HG02571 (cell line): ENCODE measurements around the gene SNCB.

Experiments
- ATAC-seq: cut with Tn5 transposase; IDR thresholded peaks from one replicate; pipeline ENCODE4 v1.9.1; 2021; ENCODE audit warnings: mild to moderate bottlenecking, moderate library complexity; ENCODE audit not compliant: unreplicated experiment

SNCB gene

GRCh38 chr5:176625966-176626875 lies 4.1 kb downstream of the SNCB start:
- ATAC-seq = no peak

DNA sequence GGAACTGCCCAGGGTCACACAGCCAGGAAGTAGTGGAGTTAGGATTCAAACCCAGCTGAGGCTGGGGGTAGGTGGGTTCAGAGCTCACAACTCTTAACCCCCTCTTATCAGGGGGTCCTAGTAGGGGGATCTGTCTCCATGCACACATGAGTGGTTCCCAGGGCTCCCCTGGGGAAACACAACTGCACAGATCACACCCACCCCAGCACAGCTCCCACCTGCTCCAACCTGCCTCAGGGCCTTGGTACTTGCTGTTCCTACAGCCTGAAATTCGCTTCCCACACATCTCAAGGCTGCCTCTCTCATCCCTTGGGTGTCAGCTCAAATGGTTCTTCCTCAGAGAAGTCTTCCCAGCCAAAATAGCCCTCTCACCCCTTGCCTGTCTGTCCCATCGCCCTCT lies 4.8 kb downstream of the SNCB start:
- ATAC-seq = no peak

DNA sequence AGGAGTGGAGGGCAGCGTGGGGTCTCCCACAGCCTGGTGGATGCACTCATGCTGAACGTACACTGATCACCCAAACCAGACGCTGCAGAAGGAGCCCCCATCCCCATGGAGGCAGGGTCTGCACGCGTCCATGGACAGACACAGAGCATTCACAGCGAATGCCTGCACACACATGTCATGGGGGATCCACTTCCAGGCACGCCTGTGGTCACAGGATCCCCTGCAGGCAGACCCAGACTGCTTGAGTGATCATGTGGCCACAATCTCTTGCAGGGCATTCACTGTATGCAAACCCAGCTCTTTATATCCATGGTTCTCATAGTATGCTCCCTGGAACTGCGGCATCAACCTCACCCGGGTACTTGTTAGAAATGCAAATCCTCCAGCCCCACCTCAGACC lies 5.4 kb downstream of the SNCB start:
- no peak for ATAC-seq

DNA sequence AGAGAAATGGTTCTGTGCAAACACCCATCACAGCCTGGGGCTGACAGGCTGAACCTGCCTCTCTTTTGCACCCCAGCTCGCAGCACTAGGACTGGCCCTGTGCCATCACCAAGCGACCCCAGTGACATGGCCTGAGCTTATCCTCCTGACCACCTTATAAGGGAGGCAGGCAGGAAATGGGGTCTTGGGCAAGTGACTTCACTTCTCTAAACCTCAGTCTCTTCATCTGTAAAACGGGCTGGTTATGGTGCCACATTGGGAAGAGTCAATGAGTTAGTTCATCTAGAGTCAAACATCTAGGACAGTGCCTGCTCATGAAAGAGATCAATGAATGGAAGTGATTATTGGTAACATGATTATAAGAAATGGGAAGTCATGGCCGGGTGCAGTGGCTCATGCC lies 6.2 kb downstream of the SNCB start:
- ATAC-seq = no peak

GRCh38 chr5:176621661-176622079 lies 8.7 kb downstream of the SNCB start:
- ATAC-seq = no peak

DNA sequence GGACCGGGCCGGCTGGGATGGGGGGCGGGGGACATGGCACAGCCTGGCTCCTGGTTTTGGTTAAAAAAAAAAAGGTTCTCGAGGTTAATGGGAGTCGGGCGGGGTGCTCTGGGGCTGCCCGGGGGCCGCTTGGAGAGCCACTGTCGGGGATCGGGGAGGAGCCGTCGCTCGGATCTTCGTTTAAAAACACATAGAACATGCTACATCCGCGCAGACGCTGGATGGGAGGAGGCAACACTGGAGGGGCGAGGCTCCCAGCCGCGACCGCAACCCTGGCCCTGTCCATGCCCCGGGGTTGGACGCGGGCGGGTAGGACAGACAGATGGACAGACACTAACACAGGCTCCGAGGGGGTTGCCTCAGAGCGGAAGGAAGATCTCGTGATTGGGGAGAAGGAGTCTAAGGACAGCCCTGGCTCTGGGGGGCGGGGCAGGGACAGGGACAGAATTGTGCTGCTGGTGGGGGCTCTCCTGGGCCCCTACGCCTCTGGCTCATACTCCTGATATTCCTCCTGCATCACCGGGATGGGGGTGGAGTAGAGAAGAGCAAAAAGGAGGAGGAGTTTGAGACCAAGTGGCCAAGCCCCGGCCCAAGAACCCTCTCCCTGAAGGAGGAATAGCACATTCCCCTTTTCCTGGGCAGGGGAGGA lies 9.9 kb downstream of the SNCB start:
- ATAC-seq = no peak

DNA sequence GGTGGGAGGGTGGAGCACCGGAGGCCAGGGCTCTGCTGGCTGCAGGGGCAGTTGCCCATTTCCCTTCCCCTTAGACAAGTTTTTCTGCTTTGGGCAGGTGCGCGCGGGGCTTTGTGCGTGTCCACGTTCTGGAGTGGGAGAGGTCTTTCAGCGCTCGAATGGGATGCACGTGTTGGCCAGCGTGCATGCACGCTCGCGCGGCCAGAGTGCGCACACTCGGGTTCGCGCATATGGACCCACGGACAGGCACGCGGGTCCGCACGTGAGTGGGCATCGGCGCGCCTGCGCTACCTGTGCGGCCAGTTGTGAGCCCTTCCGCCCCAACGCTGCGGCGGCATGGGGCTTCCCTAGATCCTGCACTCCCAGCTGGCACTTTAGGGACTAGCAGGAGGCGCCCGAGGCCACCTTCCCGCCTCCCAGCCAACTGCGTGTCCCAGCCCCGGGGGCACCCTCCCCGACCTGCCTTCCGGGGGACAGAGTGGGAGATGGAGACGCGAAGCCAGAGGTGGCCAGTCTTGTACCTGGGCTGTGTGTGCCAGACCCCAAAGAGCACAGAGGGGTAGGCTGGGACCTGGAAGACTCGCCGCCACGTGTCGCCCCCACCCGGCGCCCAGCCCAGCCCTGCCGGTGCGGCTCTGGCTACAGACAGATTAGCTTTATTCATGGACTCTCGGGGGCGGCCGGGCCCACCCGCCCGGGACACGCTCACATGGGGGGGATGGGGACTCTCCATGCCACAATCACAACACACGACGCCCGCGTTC lies 10.6 kb downstream of the SNCB start:
- no peak for ATAC-seq

DNA sequence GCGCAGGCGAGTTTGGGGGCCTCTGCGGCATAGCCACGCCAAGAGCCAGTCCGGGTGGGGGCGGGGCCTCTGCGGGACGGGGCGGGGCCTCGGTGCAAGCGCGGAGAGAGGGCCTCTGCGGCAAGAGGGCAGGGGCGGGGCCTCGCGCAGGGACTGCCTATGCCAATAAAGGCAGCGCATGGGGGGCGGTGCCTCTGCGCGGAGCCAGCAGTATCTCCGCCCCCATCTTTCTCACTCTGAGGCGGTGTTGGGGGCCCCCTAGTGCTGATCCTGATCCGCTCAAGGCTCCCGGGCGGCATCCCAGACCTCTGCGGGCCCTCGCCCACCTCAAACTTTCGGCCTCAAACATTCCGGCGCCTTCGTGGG lies 11.1 kb downstream of the SNCB start:
- ATAC-seq = no peak

DNA sequence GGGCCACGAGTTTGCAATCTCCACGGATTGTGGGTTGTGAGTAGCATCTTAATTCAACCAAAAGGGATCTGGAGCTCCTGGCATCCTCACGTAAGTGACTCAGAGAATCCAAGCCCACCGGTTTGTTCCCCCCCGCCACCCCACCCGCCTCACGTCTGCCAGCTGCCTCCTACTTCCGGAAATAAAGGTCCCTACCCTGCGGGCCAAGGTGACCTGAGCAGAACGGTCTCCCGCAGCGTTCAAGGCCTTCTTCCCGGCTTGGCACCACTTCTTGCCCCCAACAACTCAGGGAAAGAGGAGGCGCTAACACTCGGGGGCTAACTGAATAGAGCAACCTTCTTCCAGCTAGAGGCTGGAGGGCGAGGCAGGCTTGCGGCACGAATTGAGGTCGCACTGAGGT lies 11.6 kb downstream of the SNCB start:
- no peak for ATAC-seq

- ATAC-seq = no peak
Observed at GRCh38 chr5:176616511-176616910, 13.8 kb downstream of the SNCB start.

DNA sequence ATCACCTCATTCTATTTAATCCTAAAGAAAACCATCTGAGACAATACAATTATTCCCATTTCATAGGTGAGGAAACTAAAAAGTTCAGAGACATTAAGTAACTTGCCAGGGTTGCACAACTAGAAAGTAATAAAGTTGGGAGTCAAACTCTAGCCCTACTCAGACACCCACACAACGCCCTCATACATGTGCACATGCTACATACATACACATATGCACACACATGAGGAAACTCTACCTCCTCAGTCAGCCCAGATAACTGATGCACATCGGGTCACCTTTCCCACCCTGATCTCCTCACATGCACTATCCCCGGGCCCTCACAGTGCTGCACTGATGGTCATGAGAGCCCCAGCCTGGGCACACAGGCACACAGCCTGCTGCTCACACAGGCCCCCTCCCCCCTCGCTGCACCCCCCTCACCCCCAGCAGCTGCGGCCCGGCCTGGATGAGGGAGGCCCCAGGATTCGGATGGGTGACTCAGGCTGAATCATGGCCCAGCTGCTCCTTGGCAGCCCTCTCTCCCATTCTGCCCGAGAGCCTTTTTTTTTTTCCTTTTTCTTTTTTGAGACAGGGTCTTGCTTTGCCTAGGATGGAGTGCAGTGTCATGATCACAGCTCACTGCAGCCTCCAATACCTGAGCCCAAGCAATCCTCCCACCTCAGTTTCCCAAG lies 15.4 kb downstream of the SNCB start:
- ATAC-seq = no peak

GRCh38 chr5:176612855-176613254 lies 17.5 kb downstream of the SNCB start:
- ATAC-seq = no peak

DNA sequence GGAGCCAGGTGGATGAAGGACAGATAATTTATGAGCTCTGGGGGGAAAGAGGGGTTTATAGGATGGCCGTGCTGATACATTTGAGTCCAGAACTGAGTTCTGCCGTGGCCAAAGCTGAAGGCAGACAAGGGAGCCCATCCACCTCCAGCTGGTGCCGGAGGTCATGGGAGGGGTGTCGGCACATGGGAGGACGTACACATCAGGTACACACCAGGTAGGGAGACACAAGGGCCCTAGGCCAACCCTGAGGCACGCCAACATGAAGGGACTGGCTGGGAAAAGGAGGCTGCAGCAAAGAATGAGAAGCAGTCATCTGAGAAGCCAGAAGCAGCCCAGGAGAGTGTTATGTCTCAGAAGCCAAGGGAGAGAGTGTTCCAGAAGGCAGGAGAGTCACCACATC lies 18.3 kb downstream of the SNCB start:
- ATAC-seq = no peak

GRCh38 chr5:176611435-176611834 lies 18.9 kb downstream of the SNCB start:
- ATAC-seq = no peak

GRCh38 chr5:176610435-176610773 lies 19.9 kb downstream of the SNCB start:
- ATAC-seq = peak; percentile 22

GRCh38 chr5:176609724-176610434 lies 20.5 kb downstream of the SNCB start, which contains the start of gene GPRIN1:
Gene GPRIN1, minus strand, starts transcription at chr5:176610156. Its CDS starts 10,322 bp downstream, at chr5:176599834.
- ATAC-seq = peak; percentile 78

GRCh38 chr5:176608937-176609723 lies 21.2 kb downstream of the SNCB start:
- ATAC-seq = peak; percentile 6

DNA sequence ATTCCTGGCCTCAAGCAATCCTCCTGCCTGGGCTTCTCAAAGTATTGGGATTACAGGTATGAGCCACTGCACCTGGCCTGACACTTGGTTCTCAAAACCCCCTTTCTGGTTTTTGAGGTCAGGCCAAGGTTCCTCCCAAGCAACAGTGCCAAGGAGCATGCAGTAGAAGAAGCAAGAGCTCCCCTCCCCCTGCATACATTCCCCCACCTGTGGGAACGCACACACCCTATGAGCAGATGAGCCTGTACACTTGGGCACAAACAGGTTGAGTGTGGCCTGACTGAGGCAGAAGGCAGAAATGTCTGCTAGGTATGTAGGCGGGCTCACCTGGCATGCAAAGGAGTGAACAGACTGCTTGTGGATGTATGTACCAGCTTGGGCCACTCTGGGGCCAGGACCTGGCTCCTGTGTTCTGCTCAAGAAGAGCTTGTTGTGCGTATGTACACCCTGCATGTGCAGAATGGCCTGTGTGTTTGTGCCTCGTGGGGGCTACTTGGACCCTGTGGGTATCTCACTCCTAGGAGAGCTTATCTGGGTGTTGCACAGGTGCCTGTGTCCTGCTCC lies 22.1 kb downstream of the SNCB start:
- ATAC-seq = no peak

GRCh38 chr5:176606875-176607274 lies 23.5 kb downstream of the SNCB start:
- no peak for ATAC-seq
